NCI-H146 (cell line): Measurements from ENCODE around the gene MESP2.

Source experiments
- DNase-seq: peaks from one replicate; lab custom pipeline; 2025; lab: John Stamatoyannopoulos, UW

Gene MESP2

DNA sequence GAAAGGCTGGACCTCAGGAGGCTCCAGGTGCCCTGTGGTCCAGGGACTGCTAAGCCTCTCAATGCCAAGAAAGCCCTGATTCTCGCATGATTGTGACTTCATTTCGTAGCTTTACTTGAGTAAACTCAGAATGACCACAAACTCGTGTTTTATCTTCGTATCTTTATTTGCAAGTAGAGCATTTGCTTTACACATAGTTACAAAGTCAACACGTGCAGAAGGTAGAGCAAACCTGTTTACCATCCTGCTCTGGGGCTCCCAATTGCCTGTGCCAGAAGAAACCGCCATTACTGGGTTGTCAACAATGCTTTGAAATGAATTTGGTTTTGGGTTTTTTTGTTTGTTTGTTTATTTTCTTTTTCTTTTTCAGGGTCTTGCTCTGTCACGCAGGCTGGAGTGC is 19.2 kb upstream of the MESP2 start:
- no peak for DNase-seq

DNA sequence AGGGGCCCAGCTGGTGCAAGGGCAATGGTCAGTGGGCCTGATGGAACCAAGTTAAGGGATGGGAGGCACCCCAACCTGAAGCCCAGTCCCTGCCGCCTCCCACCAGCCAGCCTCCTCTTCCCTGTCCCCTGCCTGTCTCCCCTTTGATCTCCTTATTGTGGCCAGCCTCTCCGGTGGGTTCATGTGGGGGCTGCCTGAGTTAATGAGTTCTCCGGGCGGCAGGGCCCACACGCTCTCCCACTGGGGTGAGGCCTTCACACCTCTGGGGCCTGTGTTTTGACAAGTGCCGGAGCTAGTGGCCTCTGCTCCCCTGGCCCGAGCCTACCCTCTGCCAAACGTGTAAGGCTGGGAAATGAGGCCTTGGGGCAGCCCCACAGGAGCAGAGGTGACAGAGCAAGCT is 17.8 kb upstream of the MESP2 start:
- no peak for DNase-seq

DNA sequence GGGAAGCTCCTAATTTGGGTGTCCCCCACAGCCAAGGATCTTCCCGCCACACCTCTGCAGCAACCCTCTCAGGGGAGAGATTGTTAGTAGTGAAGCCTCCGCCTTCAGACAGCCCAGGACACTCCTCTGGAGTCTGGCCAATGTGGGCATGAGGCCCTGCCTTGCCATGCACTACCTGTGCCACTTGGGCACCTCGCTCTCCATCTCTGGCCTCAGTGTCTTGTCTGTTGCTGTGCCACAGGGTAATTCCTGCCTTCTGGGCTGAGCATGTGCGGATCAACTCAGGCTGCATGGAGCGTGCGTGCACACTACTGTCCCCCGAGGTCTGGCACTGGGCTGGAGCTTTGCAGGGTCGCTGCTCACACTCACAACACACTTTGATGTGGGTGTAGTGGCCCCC is 17.2 kb upstream of the MESP2 start:
- DNase-seq: no peak

DNA sequence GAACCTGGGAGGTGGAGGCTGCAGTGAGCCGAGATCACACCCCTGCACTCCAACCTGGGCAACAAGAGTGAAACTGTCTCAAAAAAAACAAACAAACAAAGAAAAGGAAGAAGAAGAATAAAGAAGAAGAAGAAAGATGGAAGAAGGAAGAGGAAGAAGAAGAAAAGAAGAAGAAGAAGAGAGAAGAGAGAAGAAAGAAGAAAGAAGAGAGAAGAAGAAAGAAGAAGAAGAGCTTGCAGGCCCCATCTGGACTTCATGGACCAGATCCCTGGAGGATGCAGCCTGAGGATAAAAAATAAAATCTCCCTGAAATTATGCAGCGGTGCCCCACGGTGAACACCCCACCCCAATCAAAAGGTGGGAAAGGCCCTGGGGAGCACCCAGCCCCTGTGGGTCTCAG is 16.3 kb upstream of the MESP2 start:
- no peak for DNase-seq

DNA sequence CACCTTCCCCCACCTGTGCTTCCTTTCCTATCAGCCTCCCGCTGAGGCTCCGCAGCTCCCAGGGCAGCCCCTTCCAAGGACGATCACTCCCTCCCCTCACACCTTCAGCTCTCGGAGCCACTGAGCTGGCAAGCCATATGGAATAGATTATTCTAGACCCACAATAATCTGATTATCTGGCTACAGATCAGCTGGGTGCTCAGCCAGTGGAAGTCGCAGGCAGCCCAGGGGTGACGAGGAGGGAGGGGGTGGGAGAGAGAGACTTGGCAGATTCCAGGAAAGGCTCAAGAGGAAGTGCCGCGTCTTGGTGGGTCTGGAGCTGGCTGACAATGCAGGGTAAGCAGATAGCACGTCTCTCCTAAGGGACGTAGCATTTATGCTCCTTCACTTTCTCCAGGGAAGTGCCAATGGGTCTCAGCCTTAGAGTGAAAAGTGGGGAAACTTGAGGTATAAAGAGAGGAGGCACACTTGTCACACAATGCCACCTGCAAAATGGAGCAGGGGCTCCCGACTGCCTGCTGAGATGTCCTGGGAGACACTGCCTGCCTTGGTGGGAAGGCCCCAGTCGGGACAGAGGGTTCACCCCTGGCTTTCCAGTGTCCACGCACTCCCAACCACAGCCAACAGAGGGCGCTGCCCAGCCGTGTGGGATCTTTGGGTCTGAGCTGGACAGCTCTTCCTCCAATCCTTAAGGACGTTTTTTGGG is 15.7 kb upstream of the MESP2 start:
- DNase-seq: peak; percentile 24

DNA sequence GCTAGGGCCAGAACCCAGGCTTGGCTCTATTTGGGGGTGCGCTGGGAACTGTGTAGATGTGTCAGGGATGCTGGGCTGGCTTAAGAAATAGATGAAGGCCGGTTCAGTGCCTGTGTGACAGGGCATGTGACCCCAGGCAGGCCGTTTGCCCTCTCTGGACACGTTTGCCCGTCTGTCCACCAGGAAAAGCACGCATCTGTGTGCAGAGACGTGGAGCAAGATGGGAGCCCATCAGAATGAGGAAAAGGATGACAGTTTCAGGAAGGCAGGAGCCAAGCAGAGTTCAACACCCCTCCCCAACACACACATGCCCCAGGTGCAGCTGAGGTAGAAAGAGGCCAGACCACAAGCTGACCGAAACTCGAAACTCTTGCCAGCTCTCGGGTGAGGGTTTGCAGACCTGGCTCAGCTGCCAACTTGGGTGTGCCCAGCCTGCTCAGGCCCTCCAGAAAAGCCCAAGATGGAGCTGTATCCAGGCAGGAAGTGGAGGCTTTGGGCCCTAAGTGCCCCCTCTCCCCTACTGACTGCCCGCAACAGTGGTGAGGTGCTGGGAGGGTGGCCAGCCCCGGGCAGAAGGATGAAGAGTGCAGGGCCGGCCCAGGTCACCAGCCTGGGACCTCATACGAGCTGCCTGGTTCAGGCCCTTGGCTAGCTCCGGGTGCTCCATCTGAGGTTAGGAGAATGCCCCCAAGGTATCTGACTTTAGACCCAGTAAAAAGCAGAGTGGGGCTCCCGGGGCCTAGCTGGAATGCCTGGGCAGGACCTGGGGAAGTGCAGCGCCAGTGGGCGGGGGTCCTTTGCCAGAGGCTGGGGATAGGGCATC is 14.9 kb upstream of the MESP2 start:
- no peak for DNase-seq

DNA sequence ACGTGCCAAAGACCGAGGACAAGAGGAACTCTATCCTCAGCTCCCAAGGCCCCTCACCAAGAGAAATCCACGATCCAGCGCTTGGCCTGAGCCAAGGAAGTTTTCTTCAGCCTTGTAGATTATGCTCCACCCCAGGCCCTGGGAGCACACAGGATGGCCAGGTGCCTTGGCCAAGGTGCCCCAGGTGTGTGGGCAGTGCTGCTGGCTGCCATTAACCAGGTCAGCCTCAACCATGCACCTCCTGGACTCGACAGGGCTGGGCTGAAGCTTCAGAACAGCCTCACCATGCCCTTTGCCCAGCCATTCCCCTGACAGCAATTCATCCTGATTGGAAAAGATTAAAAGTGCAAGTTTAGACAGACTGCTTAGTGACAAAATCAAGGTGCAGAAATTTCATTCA is 14.2 kb upstream of the MESP2 start:
- no peak for DNase-seq

DNA sequence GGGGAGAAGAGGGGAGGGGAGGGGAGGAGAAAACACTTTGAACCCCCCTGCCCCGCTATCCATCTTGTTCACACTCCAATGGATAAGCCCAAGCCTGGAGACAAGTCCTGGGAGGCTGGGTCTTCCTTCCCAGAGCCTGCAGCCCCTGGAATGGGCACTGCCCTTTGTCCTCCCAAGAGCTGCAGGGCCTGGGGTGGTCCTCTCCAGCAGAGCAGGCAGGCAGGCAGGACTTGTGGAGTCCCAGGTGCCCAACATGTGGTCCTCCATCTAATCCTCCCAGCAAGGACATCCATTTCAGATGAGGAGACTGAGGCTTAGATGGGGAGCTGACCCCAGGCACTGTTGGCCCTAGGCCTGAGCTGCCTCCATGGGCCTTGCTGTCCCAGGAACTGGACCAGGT is 10.4 kb upstream of the MESP2 start:
- no peak for DNase-seq

DNA sequence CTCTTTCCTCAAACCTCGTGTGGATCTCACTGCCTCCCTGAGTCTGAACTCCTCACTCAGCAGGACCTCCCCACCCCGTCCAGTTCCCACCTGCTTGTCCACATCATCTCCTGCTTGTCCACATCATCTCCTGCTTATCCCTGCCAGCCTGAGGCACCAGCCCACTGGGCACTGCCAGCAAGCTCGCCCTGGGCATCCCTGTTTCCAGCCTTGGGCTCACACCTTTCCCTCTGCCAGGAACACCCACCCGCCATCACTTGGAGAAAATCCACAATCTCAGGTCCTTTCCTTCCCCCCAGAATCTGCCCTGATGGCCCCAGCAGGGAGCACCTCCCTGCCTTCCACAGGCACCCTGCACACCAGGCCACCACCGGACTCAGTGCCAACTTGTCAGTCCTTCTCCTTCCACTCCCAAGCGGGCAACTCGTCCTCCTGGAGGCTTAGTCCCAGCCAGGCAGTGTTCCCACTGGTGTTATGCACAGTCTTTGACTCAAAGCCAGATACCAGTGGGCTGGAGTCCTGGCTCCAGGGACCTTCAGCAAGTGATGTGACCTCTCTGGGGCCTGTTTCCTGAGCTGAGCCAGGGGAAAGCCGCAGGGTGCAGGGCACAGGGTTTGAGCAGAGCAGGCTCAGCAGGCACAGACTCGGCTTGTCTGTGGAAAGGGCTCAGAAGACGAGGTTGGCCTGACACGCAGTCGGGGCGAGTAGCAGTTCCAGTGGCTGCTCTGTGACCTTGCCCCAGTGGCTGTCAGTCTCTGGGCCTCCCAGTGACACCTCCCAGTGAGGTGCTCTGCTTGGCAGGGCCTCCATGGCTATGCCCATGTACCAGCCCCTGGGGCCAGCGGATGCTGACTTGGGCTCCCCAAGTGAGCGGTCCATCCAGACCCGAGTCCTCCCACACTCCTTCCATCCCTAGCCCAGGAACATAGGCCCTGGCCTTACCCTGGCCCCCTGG is 9.5 kb upstream of the MESP2 start:
- no peak for DNase-seq

DNA sequence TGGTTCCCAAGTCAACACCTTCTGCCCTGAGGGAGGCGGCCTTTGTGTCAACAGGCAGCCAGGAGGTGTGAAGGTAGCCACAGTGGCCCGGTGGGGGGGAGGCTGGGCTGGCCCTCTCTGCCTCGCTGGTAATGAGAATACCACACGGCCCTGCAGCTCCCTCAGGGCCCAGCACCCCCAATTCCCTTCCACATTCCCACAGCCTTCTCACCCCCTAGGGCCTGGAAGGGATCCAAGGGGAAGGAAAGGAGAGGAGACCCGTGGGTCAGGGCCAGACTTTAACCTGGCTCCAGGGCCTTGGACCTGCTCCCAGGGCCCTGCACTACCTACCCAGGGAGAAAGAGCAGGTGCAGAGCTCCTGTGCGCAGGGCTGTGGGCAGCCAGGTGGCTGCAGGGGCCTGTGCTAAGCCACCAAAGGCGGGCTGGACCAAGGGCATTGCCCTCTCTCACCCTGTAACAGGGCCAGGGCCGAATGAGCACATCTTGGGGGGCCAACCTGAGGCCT is 8.7 kb upstream of the MESP2 start:
- DNase-seq: peak; percentile 10

DNA sequence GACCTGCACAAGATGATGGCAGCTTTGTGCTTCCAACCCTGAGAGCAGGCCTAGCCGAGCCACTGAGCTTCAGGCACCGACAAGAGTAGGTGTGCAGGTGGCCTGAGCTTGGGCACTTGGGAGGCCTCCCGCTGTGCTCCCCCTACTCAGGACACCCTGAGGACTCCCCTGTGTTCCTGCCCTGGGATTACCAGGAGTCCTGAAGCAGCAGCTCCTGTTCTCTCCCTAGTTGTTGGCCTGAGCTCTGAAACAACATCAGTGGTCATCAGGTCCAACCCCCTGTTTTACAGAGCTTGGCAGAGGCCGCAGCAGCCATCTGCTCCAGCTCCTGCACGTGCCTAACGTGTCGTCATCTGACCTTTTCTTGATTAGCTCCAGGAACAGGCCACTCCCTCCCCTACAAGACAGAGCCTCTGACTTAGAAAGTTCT is 8.0 kb upstream of the MESP2 start:
- no peak for DNase-seq

DNA sequence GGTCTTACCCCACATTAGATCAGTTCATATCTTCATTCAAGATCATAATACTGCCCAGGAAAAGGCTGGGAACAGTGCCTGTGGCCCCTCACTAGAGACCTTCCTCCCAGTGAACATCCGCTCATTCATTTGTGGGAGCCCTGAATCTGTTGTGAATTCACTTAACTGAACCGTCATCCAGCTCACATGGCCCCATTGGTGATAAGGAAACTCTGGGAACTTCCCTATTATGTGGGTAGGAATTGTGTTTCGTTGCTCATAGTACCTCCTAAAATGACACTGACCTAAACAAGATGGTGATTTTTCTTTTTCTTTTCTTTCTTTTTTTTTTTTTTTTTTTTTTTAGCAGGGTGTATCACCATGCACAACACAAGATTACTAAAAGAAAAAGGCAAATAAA is 6.8 kb upstream of the MESP2 start:
- no peak for DNase-seq

DNA sequence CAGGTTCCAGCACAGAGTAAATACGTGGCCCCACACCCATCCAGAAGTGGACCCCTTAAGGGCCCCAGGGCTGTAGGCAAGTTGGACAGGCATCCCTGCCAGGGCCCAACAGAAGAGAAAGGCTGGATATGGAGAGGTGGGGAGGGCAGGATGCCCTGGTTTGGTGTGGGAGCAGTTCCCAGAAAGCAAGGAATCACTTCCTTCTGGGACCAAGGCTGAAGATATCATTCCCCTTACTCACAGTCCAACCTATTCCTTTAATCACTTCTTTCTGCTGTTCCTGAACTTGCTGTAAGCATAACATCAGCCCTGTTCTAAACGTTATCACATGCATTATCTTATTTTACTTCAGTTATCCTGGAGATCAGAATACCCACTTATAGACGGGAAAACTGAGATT is 6.1 kb upstream of the MESP2 start:
- DNase-seq: no peak

DNA sequence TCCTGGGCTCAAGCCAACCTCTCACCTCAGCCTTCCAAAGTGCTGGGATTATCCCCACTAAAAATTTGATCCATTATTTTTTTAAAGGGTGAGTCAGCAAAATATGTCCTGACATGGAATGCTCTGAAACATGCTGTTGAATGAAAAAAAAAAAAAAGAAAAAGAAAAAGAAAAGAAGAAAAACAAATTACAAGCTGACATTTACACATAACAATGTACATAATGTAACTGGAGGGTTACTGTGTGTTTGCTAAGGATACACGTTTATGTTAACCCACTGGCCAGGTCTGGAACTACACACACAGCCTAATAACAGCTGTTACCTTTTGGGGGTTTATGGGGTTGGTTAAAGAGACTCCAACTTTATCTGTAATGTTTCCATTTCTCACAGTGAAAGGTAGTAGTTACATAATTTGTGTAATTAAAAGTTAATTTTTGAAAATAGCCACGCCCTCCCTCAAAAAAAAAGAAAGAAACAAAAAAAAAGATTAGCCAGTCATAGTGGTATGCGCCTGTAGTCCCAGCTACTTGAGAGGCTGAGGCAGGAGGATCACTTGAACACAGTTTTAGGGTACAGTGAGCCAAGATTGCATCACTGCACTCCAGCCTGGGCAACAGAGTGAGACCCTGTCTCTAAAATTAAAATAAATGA is 3.1 kb upstream of the MESP2 start:
- DNase-seq: no peak

DNA sequence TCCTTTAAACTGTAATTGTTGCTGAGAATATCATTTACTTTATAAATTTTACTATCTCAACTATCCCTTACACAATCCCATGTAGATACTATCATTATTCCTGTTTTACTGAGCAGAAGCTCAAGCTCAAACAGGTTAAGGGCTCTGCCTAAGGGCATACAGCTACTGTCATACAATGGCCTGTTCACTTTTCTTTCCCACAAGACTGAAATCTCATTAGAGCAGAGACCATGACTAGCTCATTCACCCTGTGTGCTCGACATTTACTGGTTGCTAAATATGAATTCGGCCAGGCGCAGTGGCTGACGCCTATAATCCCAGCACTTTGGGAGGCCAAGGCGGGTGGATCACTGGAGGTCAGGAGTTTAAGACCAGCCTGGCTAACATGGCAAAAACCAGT is 1.6 kb upstream of the MESP2 start:
- DNase-seq: no peak

DNA sequence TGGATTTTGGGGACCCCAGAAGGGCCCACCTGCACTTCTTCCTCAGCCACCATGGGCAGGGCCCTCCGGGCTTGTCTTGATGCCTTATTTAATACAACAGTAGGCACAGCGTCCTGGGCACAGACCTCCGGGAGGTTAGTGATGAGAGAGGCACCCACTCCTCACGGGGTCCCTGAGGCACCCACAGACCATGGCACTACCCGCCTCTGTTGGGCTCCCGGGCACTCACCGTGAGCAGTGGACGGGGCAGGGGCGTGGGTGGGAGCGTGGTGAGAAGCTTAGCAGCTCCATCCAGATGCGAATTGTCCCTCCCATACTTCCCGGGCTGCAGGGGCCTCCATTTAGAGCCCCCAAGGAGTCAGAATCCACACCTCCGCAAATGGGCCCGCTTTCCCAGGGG is 317 bp upstream of the MESP2 start:
- no peak for DNase-seq

DNA sequence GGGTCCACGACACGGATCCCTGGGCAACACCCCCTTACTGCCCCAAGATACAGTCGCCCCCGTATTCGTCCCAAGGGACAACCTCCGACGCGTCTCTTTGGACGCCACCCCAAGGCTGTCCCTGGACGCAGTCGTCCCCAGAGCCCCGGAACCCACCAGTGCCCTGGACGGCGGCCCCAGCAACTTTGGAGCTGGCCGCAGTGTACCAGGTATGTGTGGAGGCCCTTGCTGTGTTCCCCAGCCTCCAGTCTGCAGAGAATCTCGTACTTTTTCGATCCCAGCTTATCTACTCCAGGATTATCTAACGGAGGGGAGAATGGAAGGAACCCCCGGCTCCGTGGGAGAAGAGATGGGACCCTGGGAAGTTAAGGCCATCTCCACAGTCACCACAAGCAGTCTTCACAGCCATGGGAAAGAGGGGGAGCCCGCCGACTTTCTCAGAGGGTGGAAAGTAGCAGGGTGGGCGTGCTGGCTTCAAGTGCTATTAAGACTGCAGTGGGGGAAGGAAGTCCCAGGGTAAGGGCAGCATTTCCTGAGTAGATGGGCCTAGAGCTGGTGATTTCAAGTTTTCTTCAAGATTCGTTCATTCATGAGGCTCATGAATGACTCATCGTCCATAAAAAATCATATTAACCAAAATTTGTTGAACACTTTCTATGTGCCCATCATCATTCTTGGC is 1.1 kb downstream of the MESP2 start:
- no peak for DNase-seq

DNA sequence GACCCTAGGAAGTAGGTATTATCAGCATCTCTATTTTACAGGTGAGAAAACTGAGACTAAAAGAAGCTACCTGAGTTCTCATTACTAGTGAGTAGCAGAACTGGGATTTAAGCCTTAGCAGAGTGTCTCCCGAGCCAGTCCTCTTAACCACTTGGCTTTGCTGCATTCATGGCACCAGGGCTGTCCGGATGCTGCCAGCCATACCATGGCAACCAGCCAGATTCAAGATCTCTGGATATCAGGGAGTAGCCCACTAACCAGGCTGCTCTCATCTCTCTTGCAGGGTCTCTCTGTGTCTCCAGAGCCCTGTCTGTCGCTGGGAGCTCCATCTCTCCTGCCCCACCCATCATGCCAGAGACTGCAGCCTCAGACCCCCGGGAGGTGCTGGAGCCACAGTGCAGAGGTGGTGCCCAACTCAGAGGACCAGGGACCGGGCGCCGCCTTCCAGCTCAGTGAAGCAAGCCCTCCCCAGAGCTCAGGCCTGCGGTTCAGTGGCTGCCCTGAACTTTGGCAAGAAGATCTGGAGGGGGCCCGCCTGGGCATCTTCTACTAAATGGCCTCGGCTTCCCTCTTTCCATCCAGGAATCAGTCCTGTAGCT is 1.7 kb downstream of the MESP2 start:
- DNase-seq: no peak

DNA sequence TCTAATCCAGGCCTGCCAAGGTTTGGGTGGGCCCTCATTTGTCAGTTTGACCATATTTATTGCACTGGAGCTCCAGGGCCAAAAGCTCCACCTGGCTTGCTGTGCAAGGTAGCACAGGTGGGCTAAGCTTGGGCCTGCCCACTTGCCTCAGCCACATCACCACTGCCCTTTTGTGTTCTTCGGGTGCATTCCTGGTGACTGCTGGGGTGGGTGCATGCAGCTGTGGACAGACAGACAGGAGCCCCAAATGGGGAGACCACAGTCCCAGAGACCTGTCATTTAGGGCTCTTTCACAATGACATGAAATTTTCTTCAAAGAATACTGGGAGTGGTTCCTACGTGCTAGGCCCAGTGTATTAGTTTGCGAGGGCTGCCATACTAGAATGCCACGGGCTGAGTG is 2.7 kb downstream of the MESP2 start:
- DNase-seq: no peak

DNA sequence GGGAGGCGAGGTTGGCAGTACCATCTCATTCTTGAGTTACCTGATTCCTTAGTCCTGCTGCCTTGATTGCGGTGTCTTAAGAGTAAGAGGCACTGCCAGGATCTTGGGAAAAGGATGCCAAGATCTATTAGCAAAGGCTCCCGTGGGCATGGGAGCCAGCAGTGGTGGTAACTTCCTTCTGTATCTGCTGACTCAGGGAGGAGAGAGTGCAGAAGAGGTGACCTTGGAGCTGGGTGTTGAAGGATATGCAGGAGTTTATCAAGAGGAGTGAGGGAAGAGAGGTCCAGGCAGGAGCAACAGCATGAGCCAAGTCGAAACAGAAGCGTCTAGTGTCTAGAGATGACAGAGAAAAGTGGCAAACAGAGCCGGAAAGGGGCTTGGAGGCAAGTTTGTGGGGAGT is 4.5 kb downstream of the MESP2 start:
- no peak for DNase-seq

DNA sequence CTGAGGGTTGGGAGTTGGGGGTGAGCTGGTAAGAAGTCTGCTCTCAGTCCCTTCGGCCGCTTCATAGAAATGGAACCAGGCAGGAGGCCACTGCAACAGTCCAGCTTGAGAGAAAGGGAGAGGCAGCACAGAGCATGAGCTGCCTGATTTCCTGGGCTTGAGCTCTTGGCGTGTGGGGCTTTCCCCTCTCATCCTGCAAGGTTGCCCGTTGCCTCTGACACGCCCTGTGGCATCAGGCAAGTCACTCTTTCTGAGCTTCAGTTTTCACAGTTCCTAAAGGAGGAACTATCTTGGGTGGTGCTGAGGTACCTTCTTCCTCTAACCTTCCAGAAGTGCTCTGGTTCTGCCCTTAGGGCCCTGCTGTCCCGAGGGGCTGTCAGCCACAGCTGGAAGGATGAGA is 4.9 kb downstream of the MESP2 start:
- DNase-seq: no peak
